ENCODE measurements around the gene PSTPIP1.

PSTPIP1 gene

DNA sequence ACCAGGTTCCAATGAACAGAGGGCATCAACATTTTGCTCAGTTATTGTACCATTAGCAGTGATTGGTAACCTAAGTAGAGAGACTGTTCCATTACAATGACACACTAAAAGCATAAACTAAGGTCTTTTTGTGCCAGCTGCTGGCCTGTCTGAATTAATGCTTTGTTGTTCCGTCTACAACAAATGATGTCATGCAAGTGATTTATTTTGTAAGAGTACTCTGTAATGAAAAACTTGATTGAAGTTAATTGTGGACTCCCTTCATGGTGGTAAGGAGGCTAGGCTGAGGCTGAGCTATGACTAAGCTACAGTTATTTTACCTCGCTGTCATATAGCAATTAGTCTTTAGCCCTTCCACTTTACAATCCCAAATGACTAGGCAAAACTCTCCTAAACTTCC lies 40.2 kb upstream of the PSTPIP1 start:
- TF ChIP-seq POLR2AphosphoS5 (IDR thresholded peaks at IDR 0.05; ENCODE audit: low read depth, low read length) (no peak), TAF1 (IDR thresholded peaks at IDR 0.05; ENCODE audit: borderline replicate concordance, insufficient read depth, low read length) (no peak), SIN3A (IDR thresholded peaks at IDR 0.05; ENCODE audit: borderline replicate concordance, insufficient read depth, low read length) (no peak), FOXP2 (optimal IDR thresholded peaks at IDR 0.05; ENCODE audit: borderline replicate concordance, extremely low read depth, extremely low read length, insufficient read depth) (no peak)
- TF ChIP-seq, protein P1, sequence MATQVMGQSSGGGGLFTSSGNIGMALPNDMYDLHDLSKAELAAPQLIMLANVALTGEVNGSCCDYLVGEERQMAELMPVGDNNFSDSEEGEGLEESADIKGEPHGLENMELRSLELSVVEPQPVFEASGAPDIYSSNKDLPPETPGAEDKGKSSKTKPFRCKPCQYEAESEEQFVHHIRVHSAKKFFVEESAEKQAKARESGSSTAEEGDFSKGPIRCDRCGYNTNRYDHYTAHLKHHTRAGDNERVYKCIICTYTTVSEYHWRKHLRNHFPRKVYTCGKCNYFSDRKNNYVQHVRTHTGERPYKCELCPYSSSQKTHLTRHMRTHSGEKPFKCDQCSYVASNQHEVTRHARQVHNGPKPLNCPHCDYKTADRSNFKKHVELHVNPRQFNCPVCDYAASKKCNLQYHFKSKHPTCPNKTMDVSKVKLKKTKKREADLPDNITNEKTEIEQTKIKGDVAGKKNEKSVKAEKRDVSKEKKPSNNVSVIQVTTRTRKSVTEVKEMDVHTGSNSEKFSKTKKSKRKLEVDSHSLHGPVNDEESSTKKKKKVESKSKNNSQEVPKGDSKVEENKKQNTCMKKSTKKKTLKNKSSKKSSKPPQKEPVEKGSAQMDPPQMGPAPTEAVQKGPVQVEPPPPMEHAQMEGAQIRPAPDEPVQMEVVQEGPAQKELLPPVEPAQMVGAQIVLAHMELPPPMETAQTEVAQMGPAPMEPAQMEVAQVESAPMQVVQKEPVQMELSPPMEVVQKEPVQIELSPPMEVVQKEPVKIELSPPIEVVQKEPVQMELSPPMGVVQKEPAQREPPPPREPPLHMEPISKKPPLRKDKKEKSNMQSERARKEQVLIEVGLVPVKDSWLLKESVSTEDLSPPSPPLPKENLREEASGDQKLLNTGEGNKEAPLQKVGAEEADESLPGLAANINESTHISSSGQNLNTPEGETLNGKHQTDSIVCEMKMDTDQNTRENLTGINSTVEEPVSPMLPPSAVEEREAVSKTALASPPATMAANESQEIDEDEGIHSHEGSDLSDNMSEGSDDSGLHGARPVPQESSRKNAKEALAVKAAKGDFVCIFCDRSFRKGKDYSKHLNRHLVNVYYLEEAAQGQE (IDR thresholded peaks at IDR 0.05; ENCODE audit: insufficient read depth in 1 of 2, low read depth in 2 of 2, low read length in 2 of 2), result no peak

- TF ChIP-seq, protein P1 (IDR thresholded peaks at IDR 0.05; ENCODE audit: insufficient read depth in 1 of 2, low read depth in 2 of 2, low read length in 2 of 2), result no peak
- TF ChIP-seq SIN3A (IDR thresholded peaks at IDR 0.05; ENCODE audit: borderline replicate concordance, insufficient read depth, low read length), result no peak
- no peak for TF ChIP-seq TAF1 (IDR thresholded peaks at IDR 0.05; ENCODE audit: borderline replicate concordance, insufficient read depth, low read length)
Observed at GRCh38 chr15:76961268-76962011, 33.5 kb upstream of the PSTPIP1 start.

DNA sequence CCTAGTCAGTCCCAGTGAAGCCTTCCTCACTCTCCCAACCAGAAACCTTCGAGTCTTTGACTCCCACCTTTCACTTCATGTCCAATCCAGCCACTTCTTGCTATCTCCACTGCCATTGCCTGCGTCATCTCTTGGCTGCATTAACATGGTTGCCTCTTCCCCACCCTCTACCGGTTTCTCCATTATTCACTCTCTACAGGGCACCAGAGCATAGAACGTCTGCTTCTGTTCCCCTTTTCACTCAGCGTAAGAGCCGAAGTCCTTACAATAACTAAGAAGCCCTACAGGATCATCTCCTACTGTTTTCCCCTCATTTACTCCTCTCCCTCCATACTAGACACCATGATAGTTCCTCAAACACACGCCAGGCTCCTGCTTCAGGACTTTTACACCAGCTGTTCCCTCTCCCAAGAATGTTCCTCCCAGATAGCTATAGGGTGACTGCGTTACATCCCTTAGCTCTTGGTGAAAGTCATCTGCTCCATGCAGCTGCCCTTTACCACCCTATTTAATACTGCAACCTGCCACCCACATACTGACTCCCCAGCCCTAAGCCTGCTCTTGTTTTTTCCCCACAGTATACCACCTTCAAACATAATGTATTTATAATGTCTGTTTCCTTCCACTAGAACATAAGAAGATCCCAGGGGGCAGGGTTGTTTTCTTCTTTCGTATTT lies 32.5 kb upstream of the PSTPIP1 start:
- no peak for TF ChIP-seq SIN3A (IDR thresholded peaks at IDR 0.05; ENCODE audit: borderline replicate concordance, insufficient read depth, low read length)
- TF ChIP-seq, protein P1 (IDR thresholded peaks at IDR 0.05; ENCODE audit: insufficient read depth in 1 of 2, low read depth in 2 of 2, low read length in 2 of 2), result no peak
- no peak for TF ChIP-seq TAF1 (IDR thresholded peaks at IDR 0.05; ENCODE audit: borderline replicate concordance, insufficient read depth, low read length)
- no peak for TF ChIP-seq POLR2AphosphoS5 (IDR thresholded peaks at IDR 0.05; ENCODE audit: low read depth, low read length)
- TF ChIP-seq FOXP2 (optimal IDR thresholded peaks at IDR 0.05; ENCODE audit: borderline replicate concordance, extremely low read depth, extremely low read length, insufficient read depth), result no peak

- TF ChIP-seq TAF1 (IDR thresholded peaks at IDR 0.05; ENCODE audit: borderline replicate concordance, insufficient read depth, low read length) (no peak), FOXP2 (optimal IDR thresholded peaks at IDR 0.05; ENCODE audit: borderline replicate concordance, extremely low read depth, extremely low read length, insufficient read depth) (no peak), SIN3A (IDR thresholded peaks at IDR 0.05; ENCODE audit: borderline replicate concordance, insufficient read depth, low read length) (no peak), POLR2AphosphoS5 (IDR thresholded peaks at IDR 0.05; ENCODE audit: low read depth, low read length) (no peak)
- TF ChIP-seq, protein P1 (IDR thresholded peaks at IDR 0.05; ENCODE audit: insufficient read depth in 1 of 2, low read depth in 2 of 2, low read length in 2 of 2), result no peak
Observed at GRCh38 chr15:76963596-76963995, 31.3 kb upstream of the PSTPIP1 start.
